GM12874 (cell line): Measurements from ENCODE around the gene SLCO2A1.

ENCODE experiments used
- CTCF ChIP-seq: IDR thresholded peaks from 2 replicates; pipeline ENCODE4 v1.5.1; 2011; ENCODE audit warnings: low read depth, mild to moderate bottlenecking, control low read depth, low read length, moderate library complexity; ENCODE audit not compliant: insufficient read depth

The SLCO2A1 gene

GRCh38 chr3:133991209-133991608, 38.5 kb downstream of the SLCO2A1 start:
- no peak for TF ChIP-seq CTCF

GRCh38 chr3:133989936-133990702, 39.6 kb downstream of the SLCO2A1 start:
- TF ChIP-seq CTCF, result no peak

GRCh38 chr3:133988631-133989161, 41.0 kb downstream of the SLCO2A1 start:
- TF ChIP-seq CTCF, result no peak

GRCh38 chr3:133987948-133988484, 41.7 kb downstream of the SLCO2A1 start:
- no peak for TF ChIP-seq CTCF

GRCh38 chr3:133987136-133987535, 42.6 kb downstream of the SLCO2A1 start:
- TF ChIP-seq CTCF, result no peak

- no peak for TF ChIP-seq CTCF
These were observed 43.4 kb downstream of the SLCO2A1 start for GRCh38 chr3:133986311-133986710.

- TF ChIP-seq CTCF, result no peak
These were observed 44.8 kb downstream of the SLCO2A1 start for GRCh38 chr3:133984975-133985374.
